Colonic mucosa (tissue), 4 donors: ENCODE results near the gene GRIK4. TPM values are rescaled to one million over a fixed set of nuclear protein-coding genes. Genes with fewer than 3 reads are reported as not detected.

Experiments used
- DNase-seq: peaks from one replicate; pipeline ENCODE4 v3.0.0-alpha.2; 2020
- H3K27ac ChIP-seq: fragments of 200-600 bp; one replicate; pipeline ENCODE4 v1.8.0; 2021
- H3K27me3 ChIP-seq: fragments of 200-600 bp; one replicate; pipeline ENCODE4 v1.8.0; 2021
- H3K36me3 ChIP-seq: fragments of 200-600 bp; one replicate; pipeline ENCODE4 v1.8.0; 2021
- H3K4me1 ChIP-seq: fragments of 200-600 bp; one replicate; pipeline ENCODE4 v1.8.0; 2021; ENCODE audit warnings: mild to moderate bottlenecking
- H3K4me3 ChIP-seq: fragments of 200-600 bp; one replicate; pipeline ENCODE4 v1.8.0; 2021
- H3K9ac ChIP-seq, 2 donors: one replicate each; pipeline ENCODE4 v1.7.0; 2013; ENCODE audit warnings: control low read depth in 2 of 2, low read depth in 2 of 2, low read length in 2 of 2
- H3K9me3 ChIP-seq: fragments of 200-600 bp; one replicate; pipeline ENCODE4 v1.8.0; 2021
- intact Hi-C: fragments of 100-400 bp; cut with DNase I; formaldehyde crosslinking; loops from one replicate; pipeline ENCODE4 v1.14.1; 2022
- total RNA-seq, 2 donors: library from RNA; stranded (reverse); fragmentation: NEBNext Ultra II Directional in 1 of 2; extraction: Animal tissue kit (Norgen Biotek cat#: 25700) in 1 of 2; gene quantifications; one replicate each; pipeline ENCODE4 v1.2.1, GENCODE V29; 2021
- TF ChIP-seq, protein P1 (sequence below): fragments of 200-600 bp; IDR thresholded peaks from one replicate; pipeline ENCODE4 v1.8.0; 2022; ENCODE audit warnings: antibody characterized with exemption, mild to moderate bottlenecking
- donor health status: healthy.
- donor health status: DM: no; HTN: no; CAD: no.
- donor health status: DM: no; HTN: no; CAD: no.

The GRIK4 gene
- total RNA-seq, 2 donors from 2014 or later, result 0.10 to 0.21 TPM

DNA sequence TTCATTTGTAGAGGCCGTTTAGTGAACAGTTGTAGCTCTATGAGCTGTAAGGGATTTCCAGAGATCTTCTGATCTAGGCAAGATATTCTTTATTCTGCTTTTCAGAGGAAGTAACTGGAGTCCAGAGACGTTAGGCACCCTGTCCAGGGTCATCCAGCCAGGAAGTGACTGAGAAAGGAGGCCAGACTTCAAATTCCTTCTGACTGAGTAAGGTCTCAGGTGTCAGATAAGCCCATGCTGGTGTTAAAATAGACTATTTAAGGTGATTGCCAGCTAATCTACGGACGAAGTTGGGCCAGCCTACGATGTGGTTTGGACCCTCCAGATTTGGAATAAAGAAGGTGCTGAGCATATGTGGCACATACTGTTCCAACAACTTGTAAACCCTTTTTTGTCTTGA is 54.6 kb downstream of the GRIK4 start:
- no peak overlapping the region for H3K4me3 ChIP-seq
- TF ChIP-seq, protein P1, sequence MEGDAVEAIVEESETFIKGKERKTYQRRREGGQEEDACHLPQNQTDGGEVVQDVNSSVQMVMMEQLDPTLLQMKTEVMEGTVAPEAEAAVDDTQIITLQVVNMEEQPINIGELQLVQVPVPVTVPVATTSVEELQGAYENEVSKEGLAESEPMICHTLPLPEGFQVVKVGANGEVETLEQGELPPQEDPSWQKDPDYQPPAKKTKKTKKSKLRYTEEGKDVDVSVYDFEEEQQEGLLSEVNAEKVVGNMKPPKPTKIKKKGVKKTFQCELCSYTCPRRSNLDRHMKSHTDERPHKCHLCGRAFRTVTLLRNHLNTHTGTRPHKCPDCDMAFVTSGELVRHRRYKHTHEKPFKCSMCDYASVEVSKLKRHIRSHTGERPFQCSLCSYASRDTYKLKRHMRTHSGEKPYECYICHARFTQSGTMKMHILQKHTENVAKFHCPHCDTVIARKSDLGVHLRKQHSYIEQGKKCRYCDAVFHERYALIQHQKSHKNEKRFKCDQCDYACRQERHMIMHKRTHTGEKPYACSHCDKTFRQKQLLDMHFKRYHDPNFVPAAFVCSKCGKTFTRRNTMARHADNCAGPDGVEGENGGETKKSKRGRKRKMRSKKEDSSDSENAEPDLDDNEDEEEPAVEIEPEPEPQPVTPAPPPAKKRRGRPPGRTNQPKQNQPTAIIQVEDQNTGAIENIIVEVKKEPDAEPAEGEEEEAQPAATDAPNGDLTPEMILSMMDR, result no peak
- H3K9me3 ChIP-seq, result no peaks in the 10 kb centered on the region
- intact Hi-C loops, result no loop called here
- no peaks in the 10 kb centered on the region for H3K36me3 ChIP-seq
- peaks cover 29% of the 10 kb centered on the region for H3K27me3 ChIP-seq
- DNase-seq, result no peak
- no peak overlapping the region for H3K9ac ChIP-seq
- H3K27ac ChIP-seq, result no peak overlapping the region
- H3K4me1 ChIP-seq, result no peaks in the 10 kb centered on the region

DNA sequence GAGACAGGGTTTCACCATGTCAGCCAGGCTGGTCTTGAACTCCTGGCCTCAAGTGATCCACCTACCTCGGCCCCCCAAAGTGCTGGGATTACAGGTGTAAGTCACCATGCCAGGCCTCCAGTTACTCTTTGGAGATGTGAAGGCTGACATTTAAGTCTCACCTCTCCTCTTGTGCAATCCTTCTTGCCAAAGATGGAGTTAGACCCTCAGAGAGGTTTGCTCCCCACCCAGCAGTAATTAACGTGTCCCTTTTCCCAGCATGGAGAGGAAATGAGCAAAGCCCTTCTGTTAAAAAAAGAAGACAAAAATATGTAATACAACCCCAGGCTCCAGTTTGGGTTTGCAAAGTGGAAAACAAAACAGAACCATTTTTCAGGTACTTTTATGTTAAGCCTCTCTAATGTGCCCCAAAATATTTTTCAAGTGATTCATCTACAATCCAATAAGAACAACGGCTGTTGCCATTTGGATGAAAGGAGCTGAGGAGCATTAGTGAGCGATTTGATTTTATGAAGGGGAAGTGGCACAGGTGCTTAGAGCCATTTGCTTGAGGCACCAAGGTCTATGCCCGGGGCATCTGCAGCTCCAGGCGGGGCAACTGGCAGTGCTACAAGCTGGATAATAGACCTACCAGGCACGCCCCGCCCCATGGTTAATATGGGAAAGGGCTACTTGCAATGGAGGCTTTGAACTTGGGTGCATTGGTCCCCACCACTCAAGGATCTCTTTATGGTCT is 57.2 kb downstream of the GRIK4 start:
- H3K9ac ChIP-seq, result no peak overlapping the region
- no peak overlapping the region for H3K4me3 ChIP-seq
- no peaks in the 10 kb centered on the region for H3K9me3 ChIP-seq
- H3K4me1 ChIP-seq, result no peaks in the 10 kb centered on the region
- intact Hi-C loops, result no loop called here
- H3K27me3 ChIP-seq, result peaks cover 21% of the 10 kb centered on the region
- H3K27ac ChIP-seq, result no peak overlapping the region
- DNase-seq, result no peak
- no peaks in the 10 kb centered on the region for H3K36me3 ChIP-seq
- TF ChIP-seq, protein P1, result no peak

DNA sequence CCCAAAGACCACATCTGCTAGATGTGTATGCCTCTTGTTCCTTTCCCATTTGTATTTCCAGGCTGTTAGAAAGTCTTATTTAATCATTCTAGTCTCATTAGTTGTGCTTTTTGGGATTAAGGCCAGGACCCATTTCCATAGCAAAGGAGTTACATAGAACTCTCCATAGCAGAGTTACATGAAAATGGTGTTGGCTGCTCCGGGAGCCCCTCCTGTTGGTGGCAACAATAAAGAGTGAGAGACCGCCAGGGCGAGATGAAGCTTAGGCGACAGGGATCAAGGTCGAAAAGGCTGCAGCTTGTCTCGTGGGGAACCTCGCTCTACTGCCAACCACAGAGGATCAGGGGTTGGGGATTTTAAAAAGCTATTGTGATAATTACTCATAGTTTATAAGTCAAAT is 58.3 kb downstream of the GRIK4 start:
- intact Hi-C loops, result no loop called here
- H3K27me3 ChIP-seq, result peaks cover 9% of the 10 kb centered on the region

DNA sequence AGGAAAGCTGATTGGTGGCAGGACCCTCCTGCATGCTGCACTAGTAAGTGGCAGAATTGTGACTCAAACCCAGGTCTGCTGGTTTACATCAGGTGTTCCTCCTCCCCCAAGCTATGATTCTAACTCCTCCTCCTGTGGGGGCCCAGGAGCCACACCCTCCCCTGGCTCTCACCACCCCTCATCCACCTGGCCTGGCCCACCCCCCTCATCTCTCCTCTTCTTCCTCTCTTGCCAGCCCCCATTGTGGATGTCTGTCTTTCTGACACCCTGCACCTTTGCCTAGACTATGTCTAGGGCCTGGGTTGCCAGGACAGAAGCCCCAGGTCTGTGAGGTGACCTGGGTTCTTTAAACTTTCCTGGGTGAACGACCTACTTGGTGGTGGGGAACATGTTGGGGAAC is 59.9 kb downstream of the GRIK4 start:
- TF ChIP-seq, protein P1, result no peak
- Histone ChIP-seq H3K4me3 (no peak overlapping the region), H3K36me3 (no peaks in the 10 kb centered on the region), H3K9me3 (no peaks in the 10 kb centered on the region), H3K27ac (no peak overlapping the region), H3K4me1 (no peaks in the 10 kb centered on the region), H3K27me3 (peaks cover 2% of the 10 kb centered on the region), H3K9ac (no peak overlapping the region)
- intact Hi-C loops, result no loop called here
- DNase-seq, result no peak

More for the DNA sequence above, 58.3 kb downstream of the GRIK4 start:
- H3K9me3 ChIP-seq, result no peaks in the 10 kb centered on the region
- no peaks in the 10 kb centered on the region for H3K4me1 ChIP-seq
- no peak overlapping the region for H3K27ac ChIP-seq
- no peak overlapping the region for H3K9ac ChIP-seq
- no peaks in the 10 kb centered on the region for H3K36me3 ChIP-seq
- TF ChIP-seq, protein P1, result no peak
- DNase-seq, result no peak
- H3K4me3 ChIP-seq, result no peak overlapping the region

DNA sequence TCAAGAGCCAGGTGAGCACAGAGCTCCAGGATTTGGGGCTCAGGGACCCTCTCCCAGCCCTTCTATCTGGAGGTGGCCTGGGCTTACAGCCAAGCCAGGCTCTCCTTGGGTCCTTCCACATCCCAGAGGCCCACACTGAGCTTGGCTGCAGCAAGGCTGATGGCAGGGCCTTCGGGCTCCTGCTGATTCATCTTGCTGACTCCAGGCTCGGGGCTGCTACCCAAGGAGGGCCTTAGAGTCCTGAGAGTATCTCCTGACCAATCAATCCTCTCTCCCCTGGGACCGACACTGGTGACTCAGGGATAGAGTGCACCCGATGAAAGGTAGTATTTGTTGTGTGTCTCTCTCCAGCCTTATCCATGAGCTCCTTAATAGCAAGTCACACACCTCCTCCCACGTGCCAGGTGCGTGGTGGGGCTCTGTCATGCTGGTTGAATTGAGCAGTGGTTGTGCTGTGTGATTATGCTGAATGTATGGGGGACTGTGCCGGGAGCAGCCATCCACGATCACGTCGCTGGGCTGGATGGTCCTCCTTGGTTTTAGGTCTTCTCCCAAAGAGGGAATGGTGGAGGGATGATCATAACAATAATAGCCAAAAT is 62.3 kb downstream of the GRIK4 start:
- Histone ChIP-seq H3K4me3 (no peak overlapping the region), H3K27me3 (peaks cover 2% of the 10 kb centered on the region), H3K9ac (no peak overlapping the region), H3K36me3 (no peaks in the 10 kb centered on the region), H3K27ac (no peak overlapping the region), H3K4me1 (no peaks in the 10 kb centered on the region), H3K9me3 (no peaks in the 10 kb centered on the region)
- DNase-seq, result no peak
- TF ChIP-seq, protein P1, result no peak
- intact Hi-C loops, result no loop called here
